LHCN-M2 (cell line): ENCODE data around the gene EIF3B. TPM values are rescaled to one million over a fixed set of nuclear protein-coding genes. Genes with fewer than 3 reads are reported as not detected.
"Not testable (repeated sequence)": the region's sequence is repeated elsewhere in the genome, so short reads cannot be mapped to it uniquely, and the experiment has no call there.

Source experiments
- DNase-seq: peaks from one replicate; pipeline ENCODE4 v3.0.0-alpha.2; 2012; ENCODE audit warnings: low read depth
- total RNA-seq: library from RNA; depleted of rRNA; stranded (reverse); fragments of >200 nt; gene quantifications from 2 replicates; pipeline ENCODE4 v1.2.3, GENCODE V29; 2014

Gene EIF3B
- total RNA-seq, 1 experiment from 2014 or later: 293 TPM

DNA sequence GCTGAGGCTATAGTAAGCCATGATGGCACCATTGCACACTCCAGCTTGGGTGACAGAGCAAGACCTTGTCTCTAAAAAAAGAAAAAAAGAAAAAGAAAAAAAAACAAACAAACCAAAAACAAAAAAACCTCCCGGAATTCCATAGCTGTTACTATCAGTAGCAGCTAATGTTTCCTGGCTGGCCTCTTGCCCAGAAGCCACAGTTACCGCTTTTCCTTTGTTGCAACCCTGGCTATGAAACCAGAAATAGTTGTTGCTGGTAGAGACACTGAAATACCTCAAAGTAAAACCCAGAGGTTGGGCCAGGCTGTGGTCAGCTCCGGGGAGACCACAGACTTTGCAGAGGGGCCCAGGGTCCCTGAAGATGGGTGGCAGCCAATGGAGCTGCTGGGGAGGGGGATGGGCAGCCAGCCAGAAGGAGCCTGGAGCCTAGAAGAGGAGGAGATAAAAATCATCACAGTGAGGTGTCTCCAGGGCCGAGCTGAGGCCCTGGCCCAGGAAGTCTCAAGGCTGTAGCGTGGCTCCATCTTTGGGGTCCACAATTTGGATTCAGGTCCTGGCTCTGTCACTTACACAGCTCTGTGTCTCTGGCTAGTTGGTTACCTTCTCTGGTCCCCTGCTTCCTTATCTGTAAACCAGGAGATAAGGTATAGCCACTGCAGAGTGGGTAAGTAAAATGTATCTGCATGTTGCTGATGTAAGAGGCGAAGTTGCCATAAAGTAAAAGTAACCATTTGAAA is 45.4 kb downstream of the EIF3B start:
- peak; percentile 94 for DNase-seq

DNA sequence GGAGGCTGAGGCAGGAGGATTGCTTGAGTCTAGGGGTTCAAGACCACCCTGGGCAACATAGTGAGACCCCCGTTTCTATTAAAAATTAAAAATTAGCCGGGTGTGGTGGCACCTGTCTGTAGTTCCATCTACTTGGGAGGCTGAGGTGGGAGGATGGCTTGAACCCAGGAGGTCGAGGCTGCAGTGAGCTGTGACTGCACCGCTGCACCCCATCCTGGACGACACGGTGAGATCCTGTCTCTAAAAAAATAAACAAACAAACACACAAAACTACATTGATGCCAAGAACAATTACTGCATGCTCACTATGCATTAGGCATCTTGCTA is 48.0 kb downstream of the EIF3B start:
- no peak for DNase-seq

DNA sequence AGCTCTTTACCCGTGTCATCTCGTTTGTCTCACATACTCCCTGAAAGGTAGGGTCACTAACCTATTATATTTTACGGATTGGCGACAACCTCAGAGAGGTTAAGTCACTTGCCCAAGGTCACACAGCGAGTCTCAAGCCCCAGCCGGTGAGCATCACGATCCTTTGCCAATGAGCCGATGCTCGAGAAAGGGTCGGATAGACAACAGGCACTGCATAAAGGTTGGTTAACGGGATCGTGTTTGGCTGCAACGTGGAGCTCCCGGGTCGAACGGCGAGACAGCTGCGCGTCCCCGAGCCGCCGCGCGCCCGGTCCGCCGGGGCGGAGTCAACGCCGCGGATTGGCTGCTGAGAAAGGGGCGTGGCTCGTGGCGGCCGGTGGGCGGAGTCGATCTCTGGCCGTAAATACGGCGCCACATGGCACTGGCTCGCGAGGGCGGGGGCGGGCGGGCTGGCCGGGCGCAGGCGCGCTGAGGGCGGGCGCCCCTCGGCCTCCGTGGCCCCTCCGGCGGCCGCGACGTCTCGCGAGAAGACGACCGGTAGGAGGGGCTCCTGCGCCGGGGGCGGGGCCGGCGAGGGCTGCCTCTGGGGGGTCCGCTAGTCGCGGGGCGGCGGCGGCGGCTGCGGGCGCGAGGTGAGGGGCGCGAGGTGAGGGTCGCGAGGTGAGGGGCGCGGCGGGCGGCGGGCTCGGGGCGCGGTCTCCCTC is 48.5 kb downstream of the EIF3B start, which contains the start of gene CHST12:
TSS of gene CHST12 (plus strand) at position 598 of the 704 bp plus-strand sequence. CDS start 29,029 bp downstream, outside the sequence.
- peak; percentile 92 for DNase-seq

DNA sequence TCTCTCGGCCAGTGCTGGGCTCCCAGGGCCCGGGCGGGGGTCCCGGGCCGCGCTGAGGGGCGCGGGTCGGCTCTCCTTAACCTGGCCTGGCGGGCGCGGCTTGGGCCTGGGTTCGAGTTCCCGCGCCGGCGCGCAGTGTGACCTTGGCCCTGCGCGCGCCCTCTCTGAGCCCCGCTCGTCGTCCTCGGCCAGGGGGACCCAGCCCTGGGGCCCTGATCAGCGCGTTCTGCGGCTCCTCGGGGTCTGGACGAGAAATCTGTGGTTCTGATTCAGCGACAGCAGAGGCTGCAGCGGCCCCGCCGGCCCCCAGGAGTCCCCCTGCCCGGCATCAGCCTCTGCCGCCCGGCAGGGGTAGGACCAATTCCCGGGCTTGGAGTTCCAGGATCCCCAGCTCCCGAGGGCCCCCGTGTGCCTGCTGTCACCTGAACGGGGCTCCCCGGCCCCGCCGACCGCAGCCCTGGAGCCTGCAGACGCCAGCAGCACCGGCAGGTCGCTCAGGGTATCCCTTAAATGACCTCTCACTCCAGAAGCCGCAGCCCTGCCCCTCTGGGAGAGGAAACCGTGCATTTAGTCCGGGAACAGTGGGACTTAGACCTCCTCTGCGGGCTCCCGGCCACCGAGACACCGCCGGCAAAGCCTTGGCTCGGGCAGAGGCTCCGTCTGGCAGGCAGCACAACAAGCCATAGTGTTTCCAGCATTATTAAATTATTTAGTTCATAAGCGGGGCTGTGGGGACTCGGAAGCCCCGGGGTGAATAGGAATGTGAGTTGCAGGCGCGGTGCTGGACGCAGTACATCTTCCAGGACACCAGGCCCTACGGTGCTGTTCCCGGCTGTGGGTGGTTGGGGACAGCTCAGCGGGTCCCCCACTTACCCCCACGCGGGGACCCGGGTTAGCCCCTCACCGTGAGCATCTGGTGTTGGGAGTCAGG is 49.4 kb downstream of the EIF3B start:
- peak; percentile 50 for DNase-seq

DNA sequence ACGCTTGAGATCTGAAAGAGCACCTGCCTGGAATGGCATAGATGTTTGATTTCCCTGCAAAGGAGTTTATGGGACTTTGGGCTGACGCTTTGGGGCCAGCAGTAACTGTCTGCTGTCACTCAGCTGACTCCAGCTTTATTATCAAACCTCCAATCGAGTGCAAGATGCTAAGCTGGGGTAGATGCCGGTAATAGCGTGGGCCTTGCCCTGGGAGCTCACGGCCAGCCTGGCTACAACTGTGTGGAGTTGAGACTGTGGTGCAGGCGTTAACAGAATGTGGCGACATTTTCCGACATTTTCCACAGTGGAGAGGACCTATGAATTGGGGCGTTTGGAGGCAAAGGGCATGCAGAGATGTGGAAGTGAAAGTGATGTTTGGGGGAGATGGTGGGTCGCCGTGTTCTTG is 50.1 kb downstream of the EIF3B start:
- no peak for DNase-seq

DNA sequence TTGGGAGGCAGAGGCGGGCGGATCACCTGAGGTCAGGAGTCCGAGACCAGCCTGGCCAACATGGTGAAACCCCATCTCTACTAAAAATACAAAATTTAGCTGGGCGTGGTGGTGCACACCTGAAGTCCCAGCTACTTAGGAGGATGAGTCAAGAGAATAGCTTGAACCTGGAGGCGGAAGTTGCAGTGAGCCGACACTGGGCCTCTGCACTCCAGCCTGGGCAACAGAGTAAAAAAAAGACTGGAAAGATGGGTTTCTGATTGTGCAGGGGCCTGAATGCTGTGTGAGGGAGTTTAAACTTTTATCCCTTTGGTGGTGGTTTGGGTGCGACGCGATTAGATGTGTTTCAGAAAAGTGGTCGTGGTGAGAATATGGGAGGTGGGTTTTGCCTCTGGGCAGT is 50.6 kb downstream of the EIF3B start:
- DNase-seq: no peak

DNA sequence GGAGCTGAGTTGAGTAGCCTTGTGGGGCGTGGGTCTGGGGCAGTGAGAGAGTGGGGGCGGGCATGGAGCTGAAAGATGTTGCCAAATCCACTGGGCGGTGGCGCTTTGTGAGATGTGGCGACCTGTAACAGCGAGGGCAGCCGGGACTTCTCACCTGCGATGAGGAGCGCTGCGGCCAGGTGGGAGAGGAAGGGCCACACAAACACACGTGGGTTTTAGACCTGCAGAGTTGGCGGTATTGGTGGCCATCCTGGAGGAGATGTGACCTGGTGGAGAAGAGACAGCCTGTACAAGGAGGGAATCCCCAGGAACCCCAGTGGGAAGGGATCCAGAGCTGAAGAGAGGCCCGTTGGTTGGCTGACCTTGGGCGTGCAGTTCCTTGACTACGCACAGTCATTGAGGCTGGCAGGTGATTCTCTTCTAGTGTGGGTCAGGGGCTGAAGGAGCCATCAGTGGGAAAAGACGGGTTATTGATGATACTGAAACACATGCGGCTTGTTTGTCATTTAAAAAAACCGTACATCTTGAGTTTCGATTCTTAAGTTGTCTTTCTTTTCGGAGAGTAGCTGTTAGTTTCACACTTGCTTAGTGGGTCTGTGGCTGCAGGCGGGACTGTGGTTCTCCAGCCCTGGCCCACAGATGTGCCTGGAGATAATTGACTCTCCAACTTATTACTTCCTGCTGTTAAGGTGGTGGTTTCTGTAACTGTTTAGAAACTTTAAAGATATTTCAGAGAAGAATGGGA is 51.1 kb downstream of the EIF3B start:
- no peak for DNase-seq

DNA sequence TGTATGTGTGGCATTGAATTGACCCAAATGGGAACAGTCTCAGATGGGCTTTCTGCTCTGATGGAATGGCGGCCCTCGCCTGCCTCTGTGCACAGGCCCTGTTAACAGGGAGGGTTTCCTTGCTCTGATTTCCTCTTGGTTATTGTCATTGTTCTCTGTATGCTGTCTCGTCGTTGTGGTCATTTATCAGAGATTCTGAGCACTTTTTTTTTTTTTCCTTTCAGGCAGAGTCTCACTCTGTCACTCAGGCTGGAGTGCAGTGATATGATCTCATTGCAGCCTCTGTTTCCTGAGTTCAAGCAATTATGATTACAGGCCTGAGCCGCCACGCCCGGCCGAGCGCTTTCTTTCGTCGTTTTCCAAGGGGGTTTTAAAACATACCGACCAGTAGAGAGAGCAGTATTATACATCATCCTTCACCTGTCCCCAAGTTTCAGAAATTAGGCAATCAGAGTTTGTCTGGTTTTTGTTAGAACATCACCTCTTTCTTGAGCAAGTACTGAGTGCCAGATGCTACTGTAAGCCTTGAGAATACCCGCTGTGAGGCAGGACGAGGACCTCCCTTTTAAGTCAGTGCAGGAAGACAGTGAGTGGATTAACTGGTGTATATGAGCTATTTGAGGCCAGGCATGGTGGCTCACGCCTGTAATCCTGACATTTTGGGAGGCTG is 55.3 kb downstream of the EIF3B start:
- no peak for DNase-seq

DNA sequence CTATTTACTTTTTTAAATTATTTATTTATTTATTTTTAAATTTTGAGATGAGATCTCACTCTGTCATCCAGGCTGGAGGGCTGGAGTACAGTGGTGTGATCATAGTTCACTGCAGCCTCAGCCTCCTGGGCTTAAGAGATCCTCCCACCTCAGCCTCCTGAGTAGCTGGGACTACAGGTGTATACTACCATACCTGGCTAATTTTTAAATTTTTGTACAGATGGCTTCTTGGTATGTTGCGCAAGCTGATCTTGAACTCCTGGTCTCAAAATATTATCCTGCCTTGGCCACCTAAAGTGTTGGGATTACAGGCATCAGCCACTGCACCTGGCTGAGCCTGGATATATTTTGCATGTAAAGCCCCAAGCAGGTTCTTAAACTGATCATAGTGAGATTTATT is 56.4 kb downstream of the EIF3B start:
- DNase-seq: no peak

DNA sequence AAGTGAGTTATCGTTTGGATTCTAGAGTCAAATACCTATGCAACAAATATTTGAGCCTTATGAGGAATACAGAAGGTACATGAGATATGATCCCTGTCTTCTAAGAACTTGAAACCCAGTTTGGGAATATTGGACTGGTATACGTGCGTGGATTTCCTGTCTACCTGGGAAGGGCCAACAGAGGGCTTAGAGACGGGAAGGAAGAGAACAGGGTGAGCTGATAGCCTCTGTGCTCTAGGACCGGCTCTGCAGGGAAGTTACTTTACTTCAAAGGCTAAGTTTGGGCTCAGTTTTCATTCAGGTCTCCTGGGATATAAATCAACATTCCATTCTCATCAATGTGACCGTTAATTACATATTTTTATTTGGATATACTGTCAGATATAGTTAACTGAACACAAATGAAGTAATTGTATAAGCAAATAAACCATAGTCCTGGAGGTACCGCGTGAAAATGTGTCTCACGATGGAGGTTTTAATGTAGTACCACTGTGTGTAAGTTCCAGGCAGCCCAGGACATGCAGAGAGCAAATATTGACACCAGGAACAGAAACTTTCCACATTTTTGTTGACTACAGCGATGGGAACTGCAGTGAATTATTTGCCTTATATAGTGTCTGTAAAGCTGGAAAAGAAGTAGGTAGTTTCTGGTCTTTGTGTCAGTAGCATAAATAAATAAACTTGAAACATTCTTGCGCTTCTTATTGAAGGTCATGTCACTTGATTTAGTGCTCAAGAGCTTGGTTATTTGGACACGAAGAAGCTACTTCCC is 57.4 kb downstream of the EIF3B start:
- no peak for DNase-seq

DNA sequence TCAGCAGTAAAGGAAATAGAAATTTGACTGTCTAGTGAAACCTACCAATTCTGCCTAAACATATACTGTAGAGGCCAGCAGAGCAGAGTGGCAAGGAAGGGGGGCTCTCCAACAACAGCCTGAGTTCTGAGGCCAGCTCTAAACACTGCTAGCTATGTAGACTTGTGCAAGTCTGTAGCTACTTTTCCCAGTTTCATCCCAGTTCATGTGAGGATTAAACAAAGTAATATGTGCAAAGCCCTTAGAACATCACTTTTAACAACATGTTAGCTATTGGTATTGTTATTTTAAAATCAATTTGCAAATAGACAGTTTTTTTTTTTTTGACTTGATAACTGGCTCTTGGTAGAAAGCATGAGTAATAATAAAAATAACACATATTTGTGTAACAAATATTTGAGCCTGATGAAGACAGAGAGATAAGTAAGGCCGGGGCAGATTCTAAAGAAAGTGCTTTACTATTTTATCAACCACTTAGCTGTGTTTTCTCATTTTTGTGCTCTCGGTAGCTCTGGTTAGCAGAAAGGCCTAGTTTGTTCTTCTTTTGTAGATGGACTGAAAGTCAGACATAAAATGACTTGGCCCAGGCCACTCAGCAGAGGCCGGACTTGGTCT is 58.1 kb downstream of the EIF3B start:
- DNase-seq: no peak

DNA sequence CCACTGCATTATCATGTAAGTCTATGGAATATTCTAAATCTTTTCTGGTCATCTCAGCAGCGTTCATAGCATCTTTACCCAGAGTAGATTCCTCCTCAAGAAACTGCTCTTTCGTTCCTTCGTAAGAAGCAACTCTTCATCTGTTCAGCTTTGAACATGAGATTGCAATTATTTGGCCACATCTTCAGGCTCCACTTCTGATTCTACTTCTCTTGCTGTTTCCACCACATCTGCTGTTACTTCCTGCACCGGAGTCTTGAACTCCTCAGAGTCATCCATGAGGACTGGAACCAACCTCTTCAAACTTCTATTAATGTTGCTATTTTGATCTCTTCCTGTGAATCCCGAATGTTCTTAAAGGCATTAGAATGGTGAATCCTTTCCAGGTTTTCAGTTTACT is 61.4 kb downstream of the EIF3B start:
- no peak for DNase-seq

DNA sequence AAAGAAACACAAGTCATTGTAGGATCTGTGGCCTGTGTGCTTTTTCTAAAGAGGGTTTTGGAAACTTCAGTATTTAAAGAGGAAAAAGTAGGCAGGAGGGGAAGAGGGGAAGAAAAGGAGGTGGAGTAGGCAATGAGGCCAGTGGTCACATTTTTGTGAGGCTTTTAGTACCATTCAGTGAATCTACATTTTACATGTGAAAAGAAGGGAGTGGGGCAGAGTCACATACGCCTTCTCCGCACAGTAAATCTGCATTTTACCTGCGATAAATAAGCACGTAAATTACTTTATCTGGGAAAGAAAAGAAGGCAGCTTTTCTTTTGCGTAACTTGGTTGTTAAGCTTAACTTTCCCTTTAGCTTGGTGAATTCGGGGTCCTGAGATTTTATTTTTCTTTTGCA is 62.0 kb downstream of the EIF3B start:
- no peak for DNase-seq

DNA sequence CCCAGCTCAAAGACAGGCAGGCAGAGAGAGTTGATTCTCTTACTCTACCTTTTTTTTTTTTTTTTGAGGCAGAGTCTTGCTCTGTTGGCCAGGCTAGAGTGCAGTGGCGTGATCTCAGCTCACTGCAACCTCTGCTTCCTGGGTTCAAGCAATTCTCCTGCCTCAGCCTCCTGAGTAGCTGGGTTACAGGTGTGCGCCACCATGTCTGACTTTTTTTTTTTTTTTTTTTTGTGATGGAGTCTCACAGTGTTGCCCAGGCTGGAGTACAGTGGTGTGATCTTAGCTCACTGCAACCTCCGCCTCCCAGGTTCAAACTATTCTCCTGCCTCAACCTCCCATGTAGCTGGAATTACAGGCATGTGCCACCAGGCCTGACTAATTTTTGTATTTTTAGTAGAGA is 62.6 kb downstream of the EIF3B start:
- not testable (repeated sequence) for DNase-seq

DNA sequence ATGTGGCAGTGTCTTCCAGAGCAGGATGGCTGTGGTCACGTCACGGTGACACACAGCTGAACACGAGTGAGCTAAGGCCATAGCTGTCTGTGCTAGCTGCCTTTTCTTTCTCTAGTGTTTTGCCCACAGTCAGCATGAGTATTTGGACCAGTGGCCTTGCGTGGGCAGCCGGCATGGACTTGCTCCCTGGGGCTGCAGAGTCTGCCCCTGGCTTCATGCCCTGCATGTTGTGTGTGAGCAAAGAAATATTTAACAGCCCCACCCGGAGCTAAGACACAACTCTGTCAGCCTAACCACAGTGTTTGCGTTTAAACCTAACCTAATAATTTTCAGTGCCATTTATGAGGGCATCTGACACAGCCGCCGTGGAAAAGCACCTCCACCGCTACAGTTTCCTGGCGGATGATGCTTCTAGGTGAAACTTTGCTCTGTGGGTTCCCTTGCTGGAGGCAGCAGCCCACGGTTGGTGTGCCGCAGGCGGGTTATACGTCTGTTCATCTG is 63.4 kb downstream of the EIF3B start:
- peak; percentile 41 for DNase-seq

DNA sequence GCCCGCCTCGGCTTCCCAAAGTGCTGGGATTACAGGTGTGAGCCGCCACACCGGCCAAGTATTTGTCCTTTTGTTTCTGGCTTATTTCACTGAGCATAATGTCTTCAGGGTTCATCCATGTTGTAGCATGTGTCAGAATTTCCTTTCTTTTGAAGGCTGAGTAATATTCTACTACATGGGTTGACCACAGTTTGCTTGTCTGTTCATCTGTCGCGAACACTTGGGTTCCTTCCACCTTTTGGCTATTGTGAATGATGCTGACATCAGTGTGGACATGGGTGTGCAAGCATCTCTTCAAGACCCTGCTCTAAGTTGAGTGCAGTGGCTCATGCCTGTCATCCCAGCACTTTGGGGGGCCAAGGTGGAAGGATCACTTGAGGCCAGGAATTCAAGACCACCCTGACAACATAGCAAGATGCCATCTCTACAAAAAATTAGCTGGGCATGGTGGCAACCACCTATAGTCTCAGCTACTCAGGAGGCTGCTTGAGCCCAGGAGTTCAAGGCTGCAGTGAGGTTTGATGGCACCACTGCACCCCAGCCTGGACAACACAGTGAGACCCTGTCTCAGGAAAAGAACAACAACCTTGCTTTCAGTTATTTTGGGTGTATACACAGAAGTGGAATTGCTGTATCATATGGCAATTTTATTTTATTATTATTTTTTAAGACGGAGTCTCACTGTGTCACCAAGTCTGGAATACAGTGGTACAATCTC is 65.7 kb downstream of the EIF3B start:
- DNase-seq: no peak

DNA sequence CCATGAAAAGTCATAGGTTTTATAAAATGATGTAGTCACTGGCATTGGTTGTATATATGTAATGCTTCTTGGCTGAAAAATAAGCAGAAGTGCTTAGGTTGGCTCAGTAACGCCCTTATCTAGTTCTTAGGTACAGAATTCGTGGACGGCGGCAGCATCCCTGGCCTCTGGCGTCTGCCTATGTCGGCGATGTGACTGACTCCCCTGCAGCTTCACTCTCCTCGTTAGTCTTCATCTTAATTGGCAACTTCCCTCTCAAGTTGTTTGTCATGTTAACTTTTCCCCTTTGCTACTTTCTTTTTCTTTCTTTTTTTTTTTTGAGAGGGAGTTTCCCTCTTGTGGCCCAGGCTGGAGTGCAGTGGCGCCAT is 67.3 kb downstream of the EIF3B start:
- DNase-seq: no peak

DNA sequence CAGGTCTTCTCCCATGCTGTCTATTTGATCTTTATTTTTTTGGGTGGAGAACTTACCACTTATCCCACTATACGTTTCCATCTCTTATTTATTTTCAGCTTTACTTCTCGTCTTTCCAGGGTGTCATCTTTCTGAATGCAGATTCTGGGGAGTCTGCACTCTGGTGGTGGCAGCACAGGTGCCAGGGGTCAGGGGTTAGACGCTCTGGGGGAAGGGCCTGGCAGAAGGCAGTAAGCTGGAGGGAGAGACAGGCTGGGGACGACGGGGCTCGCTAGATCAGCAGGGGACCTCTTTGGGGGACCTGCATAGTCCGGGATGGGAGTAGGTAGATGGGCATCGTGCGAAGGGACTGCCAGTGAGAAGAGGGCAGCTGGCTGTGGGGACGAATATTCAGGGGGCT is 71.1 kb downstream of the EIF3B start:
- no peak for DNase-seq
